GM12873 (cell line): ENCODE measurements around the gene TBX18.

Source experiments
- CTCF ChIP-seq: IDR thresholded peaks from 2 replicates; pipeline ENCODE4 v1.5.1; 2012; ENCODE audit warnings: low read depth, mild to moderate bottlenecking, moderate library complexity, low read length, control low read depth; ENCODE audit not compliant: insufficient read depth; ENCODE audit errors: missing control alignments

TBX18 gene

GRCh38 chr6:84764332-84765049, at the start of gene TBX18:
TSS of gene TBX18 (minus strand) at chr6:84764598. CDS start at chr6:84764181, 417 bp downstream.
- TF ChIP-seq CTCF = no peak

- TF ChIP-seq CTCF = no peak
Observed at GRCh38 chr6:84811351-84811750, 47.0 kb upstream of the TBX18 start.

- TF ChIP-seq CTCF = no peak
Observed at GRCh38 chr6:84809455-84809854, 45.1 kb upstream of the TBX18 start.

- TF ChIP-seq CTCF = no peak
Observed at GRCh38 chr6:84808491-84809061, 44.2 kb upstream of the TBX18 start.

GRCh38 chr6:84805145-84805544, 40.7 kb upstream of the TBX18 start:
- TF ChIP-seq CTCF = no peak

- TF ChIP-seq CTCF = no peak
Observed at GRCh38 chr6:84804720-84805119, 40.3 kb upstream of the TBX18 start.

- TF ChIP-seq CTCF = no peak
Observed at GRCh38 chr6:84801250-84801649, 36.9 kb upstream of the TBX18 start.
